Panc1 (cell line): Measurements from ENCODE around the gene DIDO1. TPM values are rescaled to one million over a fixed set of nuclear protein-coding genes. Genes with fewer than 3 reads are reported as not detected.

Source experiments
- ATAC-seq: fragments of 200-7000 bp; cut with Tn5 transposase; 2 replicates; pipeline ENCODE4 v1.9.1; 2020; ENCODE audit warnings: mild to moderate bottlenecking, moderate library complexity
- BruUV-seq: library from RNA; stranded (reverse); fragments of 400-500 nt; replicated peaks from 2 replicates; lab custom pipeline; 2021; lab: Mats Ljungman, UMichigan
- CTCF ChIA-PET: fragments of 300-600 bp; sonication (Branson Sonifier 250); formaldehyde crosslinking; loops from one replicate; lab custom pipeline; 2022; ENCODE audit warnings: antibody characterized with exemption; lab: Charles Lee
- POLR2A ChIA-PET: fragments of 300-600 bp; sonication (Branson Sonifier 250); formaldehyde crosslinking; loops from one replicate; lab custom pipeline; 2022; ENCODE audit warnings: antibody characterized with exemption; lab: Charles Lee
- DNase-seq: peaks from one replicate; pipeline ENCODE4 v3.0.0-alpha.2; 2010; ENCODE audit warnings: low read depth, low spot score
- H3K27ac ChIP-seq: 2 replicates; pipeline ENCODE4 v1.5.1; 2011; ENCODE audit warnings: mild to moderate bottlenecking, low read length, inconsistent platforms
- H3K27me3 ChIP-seq: fragments of 200-500 bp; sonication (Bioruptor generic); 2 replicates; pipeline ENCODE4 v1.6.0; 2014; ENCODE audit warnings: low read length, inconsistent platforms; ENCODE audit not compliant: control insufficient read depth, insufficient read depth
- H3K36me3 ChIP-seq: fragments of 200-500 bp; sonication (Bioruptor generic); 2 replicates; pipeline ENCODE4 v1.5.1; 2014; ENCODE audit warnings: inconsistent platforms, mild to moderate bottlenecking, low read length, moderate library complexity; ENCODE audit not compliant: control insufficient read depth, insufficient read depth
- H3K4me1 ChIP-seq: 2 replicates; pipeline ENCODE4 v1.5.1; 2011; ENCODE audit warnings: inconsistent platforms, mild to moderate bottlenecking, low read length, moderate library complexity; ENCODE audit not compliant: control insufficient read depth, insufficient read depth
- H3K4me3 ChIP-seq, 2 experiments: 2 replicates each; pipeline ENCODE4 v1.5.1; 2011 to 2012; ENCODE audit warnings: low read depth in 2 of 2, low read length in 2 of 2, mild to moderate bottlenecking in 2 of 2, inconsistent platforms in 1 of 2, moderate library complexity in 1 of 2
- H3K9me3 ChIP-seq: fragments of 200-500 bp; sonication (Bioruptor generic); 2 replicates; pipeline ENCODE4 v1.5.1; 2014; ENCODE audit warnings: low read depth, mild to moderate bottlenecking, inconsistent platforms, low read length, moderate library complexity; ENCODE audit not compliant: control insufficient read depth, insufficient read depth
- POLR2AphosphoS5 ChIP-seq: IDR thresholded peaks from 2 replicates; pipeline ENCODE4 v1.6.1; 2012; ENCODE audit warnings: mild to moderate bottlenecking, low read depth, low read length, moderate library complexity
- SIN3A ChIP-seq: IDR thresholded peaks from 2 replicates; pipeline ENCODE4 v1.6.1; 2012; ENCODE audit warnings: low read depth, mild to moderate bottlenecking, low read length, moderate library complexity, borderline replicate concordance; ENCODE audit not compliant: insufficient read depth
- TCF7L2 ChIP-seq: IDR thresholded peaks from 2 replicates; pipeline ENCODE4 v1.6.1; 2011; ENCODE audit warnings: mild to moderate bottlenecking, low read depth, low read length, inconsistent platforms
- in situ Hi-C: cut with HindIII; loops from 2 replicates; pipeline ENCODE4 v1.10.0; 2016; ENCODE audit warnings: low sequenced_read_pairs, low pct_unique_long_range_greater_than_20kb
- intact Hi-C: fragments of 100-400 bp; cut with micrococcal nuclease; formaldehyde crosslinking; loops from one replicate; pipeline ENCODE4 v1.10.0; 2022; ENCODE audit not compliant: unreplicated experiment
- total RNA-seq: library from RNA; stranded (reverse); gene quantifications from one replicate; pipeline ENCODE4 v1.2.1, GENCODE V29; 2021; ENCODE audit not compliant: unreplicated experiment
- TF ChIP-seq, protein P1 (sequence below): fragments of 450-650 bp; IDR thresholded peaks from 2 replicates; pipeline ENCODE4 v1.5.1; 2017; ENCODE audit warnings: mild to moderate bottlenecking
- TF ChIP-seq, protein P2 (sequence below), 2 experiments: IDR thresholded peaks; 2 replicates each; pipeline ENCODE4 v1.6.1; 2011 to 2012; ENCODE audit warnings: low read depth in 2 of 2, control low read depth in 1 of 2, low read length in 1 of 2, mild to moderate bottlenecking in 1 of 2, moderate library complexity in 1 of 2; ENCODE audit not compliant: insufficient read depth in 1 of 2

The DIDO1 gene
- total RNA-seq, 1 experiment from 2014 or later, result 57.3 TPM

GRCh38 chr20:62844182-62844581 is 82.1 kb downstream of the DIDO1 start:
- TF ChIP-seq, protein P1, sequence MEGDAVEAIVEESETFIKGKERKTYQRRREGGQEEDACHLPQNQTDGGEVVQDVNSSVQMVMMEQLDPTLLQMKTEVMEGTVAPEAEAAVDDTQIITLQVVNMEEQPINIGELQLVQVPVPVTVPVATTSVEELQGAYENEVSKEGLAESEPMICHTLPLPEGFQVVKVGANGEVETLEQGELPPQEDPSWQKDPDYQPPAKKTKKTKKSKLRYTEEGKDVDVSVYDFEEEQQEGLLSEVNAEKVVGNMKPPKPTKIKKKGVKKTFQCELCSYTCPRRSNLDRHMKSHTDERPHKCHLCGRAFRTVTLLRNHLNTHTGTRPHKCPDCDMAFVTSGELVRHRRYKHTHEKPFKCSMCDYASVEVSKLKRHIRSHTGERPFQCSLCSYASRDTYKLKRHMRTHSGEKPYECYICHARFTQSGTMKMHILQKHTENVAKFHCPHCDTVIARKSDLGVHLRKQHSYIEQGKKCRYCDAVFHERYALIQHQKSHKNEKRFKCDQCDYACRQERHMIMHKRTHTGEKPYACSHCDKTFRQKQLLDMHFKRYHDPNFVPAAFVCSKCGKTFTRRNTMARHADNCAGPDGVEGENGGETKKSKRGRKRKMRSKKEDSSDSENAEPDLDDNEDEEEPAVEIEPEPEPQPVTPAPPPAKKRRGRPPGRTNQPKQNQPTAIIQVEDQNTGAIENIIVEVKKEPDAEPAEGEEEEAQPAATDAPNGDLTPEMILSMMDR, result no peak
- TF ChIP-seq, protein P2, sequence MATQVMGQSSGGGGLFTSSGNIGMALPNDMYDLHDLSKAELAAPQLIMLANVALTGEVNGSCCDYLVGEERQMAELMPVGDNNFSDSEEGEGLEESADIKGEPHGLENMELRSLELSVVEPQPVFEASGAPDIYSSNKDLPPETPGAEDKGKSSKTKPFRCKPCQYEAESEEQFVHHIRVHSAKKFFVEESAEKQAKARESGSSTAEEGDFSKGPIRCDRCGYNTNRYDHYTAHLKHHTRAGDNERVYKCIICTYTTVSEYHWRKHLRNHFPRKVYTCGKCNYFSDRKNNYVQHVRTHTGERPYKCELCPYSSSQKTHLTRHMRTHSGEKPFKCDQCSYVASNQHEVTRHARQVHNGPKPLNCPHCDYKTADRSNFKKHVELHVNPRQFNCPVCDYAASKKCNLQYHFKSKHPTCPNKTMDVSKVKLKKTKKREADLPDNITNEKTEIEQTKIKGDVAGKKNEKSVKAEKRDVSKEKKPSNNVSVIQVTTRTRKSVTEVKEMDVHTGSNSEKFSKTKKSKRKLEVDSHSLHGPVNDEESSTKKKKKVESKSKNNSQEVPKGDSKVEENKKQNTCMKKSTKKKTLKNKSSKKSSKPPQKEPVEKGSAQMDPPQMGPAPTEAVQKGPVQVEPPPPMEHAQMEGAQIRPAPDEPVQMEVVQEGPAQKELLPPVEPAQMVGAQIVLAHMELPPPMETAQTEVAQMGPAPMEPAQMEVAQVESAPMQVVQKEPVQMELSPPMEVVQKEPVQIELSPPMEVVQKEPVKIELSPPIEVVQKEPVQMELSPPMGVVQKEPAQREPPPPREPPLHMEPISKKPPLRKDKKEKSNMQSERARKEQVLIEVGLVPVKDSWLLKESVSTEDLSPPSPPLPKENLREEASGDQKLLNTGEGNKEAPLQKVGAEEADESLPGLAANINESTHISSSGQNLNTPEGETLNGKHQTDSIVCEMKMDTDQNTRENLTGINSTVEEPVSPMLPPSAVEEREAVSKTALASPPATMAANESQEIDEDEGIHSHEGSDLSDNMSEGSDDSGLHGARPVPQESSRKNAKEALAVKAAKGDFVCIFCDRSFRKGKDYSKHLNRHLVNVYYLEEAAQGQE (IDR thresholded peaks at IDR 0.05; ENCODE audit: insufficient read depth in 1 of 2, low read depth in 2 of 2, low read length in 1 of 2), result no peak
- no peak for TF ChIP-seq SIN3A
- no peak for TF ChIP-seq TCF7L2
- no peak for TF ChIP-seq POLR2AphosphoS5
- in situ Hi-C loops, result no loop called here
- H3K27ac ChIP-seq, result no peak overlapping the region
- H3K36me3 ChIP-seq, result peaks cover 3% of the 10 kb centered on the region; the same call in 1 of the 2 replicates
- CTCF ChIA-PET, result no interaction called here
- POLR2A ChIA-PET, result no interaction called here
- no TSS peak for BruUV-seq
- intact Hi-C loops, result no loop called here
- DNase-seq (no peak), ATAC-seq (no peak)
- H3K27me3 ChIP-seq, result no peaks in the 10 kb centered on the region
- no peaks in the 10 kb centered on the region for H3K9me3 ChIP-seq
- no peaks in the 10 kb centered on the region for H3K4me1 ChIP-seq
- H3K4me3 ChIP-seq, result no peak overlapping the region

DNA sequence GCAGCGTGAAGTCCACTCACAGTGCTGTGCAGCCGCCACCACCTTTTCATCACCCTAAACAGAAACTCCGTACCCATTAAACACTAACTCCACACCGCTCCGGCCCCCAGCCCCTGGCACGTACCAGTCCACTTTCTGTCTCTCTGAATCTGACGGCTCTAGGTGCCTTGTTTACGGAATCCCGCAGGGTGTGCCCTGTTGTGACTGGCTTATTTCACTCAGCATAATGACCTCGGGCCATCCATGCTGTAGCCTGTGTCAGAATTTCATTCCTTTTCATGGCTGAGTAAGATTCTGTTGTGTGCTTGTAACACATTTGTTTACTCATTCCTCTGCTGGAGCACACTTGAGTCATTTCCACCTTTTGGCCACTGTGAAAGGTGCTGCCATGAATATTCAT is 82.6 kb downstream of the DIDO1 start:
- H3K4me3 ChIP-seq, result no peak overlapping the region
- POLR2A ChIA-PET, result no interaction called here
- DNase-seq (no peak), ATAC-seq (no peak)
- CTCF ChIA-PET, result no interaction called here
- no peak overlapping the region for H3K27ac ChIP-seq
- H3K9me3 ChIP-seq, result no peaks in the 10 kb centered on the region
- H3K4me1 ChIP-seq, result no peaks in the 10 kb centered on the region
- no peaks in the 10 kb centered on the region for H3K27me3 ChIP-seq
- intact Hi-C loops, result no loop called here
- in situ Hi-C loops, result no loop called here
- TSS peak; percentile 78 for BruUV-seq
- TF ChIP-seq, protein P2 (IDR thresholded peaks at IDR 0.05; ENCODE audit: insufficient read depth in 1 of 2, low read depth in 2 of 2, low read length in 1 of 2), result no peak
- TF ChIP-seq, protein P1, result no peak
- TF ChIP-seq SIN3A (no peak), TCF7L2 (no peak), POLR2AphosphoS5 (peak; percentile 22; the same call in 1 of the 2 replicates)
- H3K36me3 ChIP-seq, result peaks cover 3% of the 10 kb centered on the region; the same call in 1 of the 2 replicates
